Trophoblast cell (in vitro differentiated cells and primary cell): ENCODE data around the gene FAM117A.

Source experiments
- DNase-seq, 2 donors: peaks; one replicate each; pipeline ENCODE4 v3.0.0-alpha.2; 2016
- H2AFZ ChIP-seq: 2 replicates; pipeline ENCODE4 v1.6.1; 2013; ENCODE audit warnings: low read length, moderate library complexity, mild to moderate bottlenecking; ENCODE audit not compliant: insufficient read depth, poor library complexity
- H2AK5ac ChIP-seq: 2 replicates; pipeline ENCODE4 v1.6.1; 2013; ENCODE audit warnings: mild to moderate bottlenecking, low read length
- H2BK120ac ChIP-seq: 2 replicates; pipeline ENCODE4 v1.6.1; 2013; ENCODE audit warnings: low read length, mild to moderate bottlenecking, moderate library complexity; ENCODE audit not compliant: insufficient read depth, poor library complexity
- H2BK12ac ChIP-seq: 2 replicates; pipeline ENCODE4 v1.6.1; 2013; ENCODE audit warnings: mild to moderate bottlenecking, low read length, moderate library complexity
- H2BK5ac ChIP-seq: 2 replicates; pipeline ENCODE4 v1.6.1; 2013; ENCODE audit warnings: low read length, low read depth, moderate library complexity, mild to moderate bottlenecking; ENCODE audit not compliant: poor library complexity
- H3K14ac ChIP-seq: 2 replicates; pipeline ENCODE4 v1.6.1; 2013; ENCODE audit warnings: mild to moderate bottlenecking, low read length
- H3K18ac ChIP-seq: 2 replicates; pipeline ENCODE4 v1.6.1; 2013; ENCODE audit warnings: mild to moderate bottlenecking, low read length
- H3K23ac ChIP-seq: 2 replicates; pipeline ENCODE4 v1.6.1; 2013; ENCODE audit warnings: low read length
- H3K27ac ChIP-seq: 2 replicates; pipeline ENCODE4 v1.5.1; 2013; ENCODE audit warnings: low read depth, mild to moderate bottlenecking, inconsistent platforms, low read length, moderate library complexity
- H3K27me3 ChIP-seq: 2 replicates; pipeline ENCODE4 v1.6.1; 2013; ENCODE audit warnings: inconsistent platforms, mild to moderate bottlenecking, low read length, moderate library complexity; ENCODE audit not compliant: insufficient read depth
- H3K36me3 ChIP-seq, 2 experiments: 1 replicate in 1 of 2; 2 replicates in 1 of 2; pipeline ENCODE4 v1.6.1; 2013; ENCODE audit warnings: low read length in 2 of 2, mild to moderate bottlenecking in 2 of 2, moderate library complexity in 1 of 2; ENCODE audit not compliant: insufficient read depth in 2 of 2, control insufficient read depth in 1 of 2
- H3K4ac ChIP-seq: 2 replicates; pipeline ENCODE4 v1.6.1; 2013; ENCODE audit warnings: low read depth, mild to moderate bottlenecking, low read length, moderate library complexity
- H3K4me1 ChIP-seq, 2 experiments: 1 replicate in 1 of 2; 2 replicates in 1 of 2; pipeline ENCODE4 v1.6.1; 2013; ENCODE audit warnings: low read length in 2 of 2, mild to moderate bottlenecking in 2 of 2, moderate library complexity in 1 of 2; ENCODE audit not compliant: insufficient read depth in 2 of 2, control insufficient read depth in 1 of 2
- H3K4me2 ChIP-seq: 2 replicates; pipeline ENCODE4 v1.6.1; 2013; ENCODE audit warnings: inconsistent platforms, mild to moderate bottlenecking, low read length, moderate library complexity
- H3K4me3 ChIP-seq: 2 replicates; pipeline ENCODE4 v1.5.1; 2013; ENCODE audit warnings: mild to moderate bottlenecking, low read depth, low read length, inconsistent platforms
- H3K79me1 ChIP-seq: one replicate; pipeline ENCODE4 v1.6.1; 2013; ENCODE audit warnings: low read length
- H3K79me2 ChIP-seq: 2 replicates; pipeline ENCODE4 v1.6.1; 2013; ENCODE audit warnings: low read length, mild to moderate bottlenecking; ENCODE audit not compliant: control insufficient read depth, insufficient read depth, poor library complexity
- H3K9ac ChIP-seq: 2 replicates; pipeline ENCODE4 v1.6.1; 2013; ENCODE audit warnings: mild to moderate bottlenecking, low read length
- H3K9me3 ChIP-seq: 2 replicates; pipeline ENCODE4 v1.6.1; 2013; ENCODE audit warnings: low read depth, mild to moderate bottlenecking, control low read depth, inconsistent platforms, low read length; ENCODE audit not compliant: insufficient read depth
- H4K12ac ChIP-seq: 2 replicates; pipeline ENCODE4 v1.6.1; 2013; ENCODE audit warnings: low read depth, mild to moderate bottlenecking, low read length, moderate library complexity
- H4K8ac ChIP-seq: 2 replicates; pipeline ENCODE4 v1.6.1; 2013; ENCODE audit warnings: low read depth, mild to moderate bottlenecking, low read length, moderate library complexity
- H4K91ac ChIP-seq: one replicate; pipeline ENCODE4 v1.6.1; 2013; ENCODE audit warnings: low read depth, mild to moderate bottlenecking, low read length, moderate library complexity
- WGBS: extraction: QIAGEN DNeasy Blood & Tissue Kit; methylation state at CpG from one replicate; pipeline ENCODE4 v1.1.7; 2013; ENCODE audit warnings: missing lambda C conversion rate; ENCODE audit not compliant: insufficient read length, insufficient coverage; ENCODE audit errors: extremely low coverage; 5-methylcytosine and 5-hydroxymethylcytosine counted together

FAM117A gene

DNA sequence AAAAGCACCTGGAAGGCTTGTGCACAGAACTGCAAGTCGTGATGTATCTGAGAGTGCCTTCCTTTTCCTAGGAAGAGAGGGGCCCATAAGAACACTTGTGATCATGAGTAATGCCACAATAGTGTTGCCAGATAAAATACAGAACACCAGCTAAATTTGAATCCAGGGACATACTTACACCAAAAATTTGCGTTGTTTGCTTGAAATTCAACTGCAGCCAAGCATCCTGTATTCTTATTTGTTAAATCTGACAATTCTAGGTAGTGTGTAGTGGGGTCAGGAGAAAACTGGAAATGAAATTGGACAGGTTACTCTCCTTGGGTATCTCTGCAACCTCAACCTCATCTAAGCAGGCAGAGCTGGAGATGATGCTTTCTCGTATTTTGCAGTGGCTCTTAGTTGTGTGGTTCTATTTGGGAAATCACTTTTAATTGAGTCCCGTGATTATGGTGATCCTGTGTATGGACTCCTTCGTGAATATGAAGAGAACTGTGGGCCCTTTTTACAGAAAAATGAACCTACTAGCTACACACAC is 68.2 kb downstream of the FAM117A start:
- WGBS = no CpG with 5 or more reads among the region's 5 CpGs
- Histone ChIP-seq H3K79me2 (no peaks in the 10 kb centered on the region), H3K4me3 (no peak overlapping the region)

DNA sequence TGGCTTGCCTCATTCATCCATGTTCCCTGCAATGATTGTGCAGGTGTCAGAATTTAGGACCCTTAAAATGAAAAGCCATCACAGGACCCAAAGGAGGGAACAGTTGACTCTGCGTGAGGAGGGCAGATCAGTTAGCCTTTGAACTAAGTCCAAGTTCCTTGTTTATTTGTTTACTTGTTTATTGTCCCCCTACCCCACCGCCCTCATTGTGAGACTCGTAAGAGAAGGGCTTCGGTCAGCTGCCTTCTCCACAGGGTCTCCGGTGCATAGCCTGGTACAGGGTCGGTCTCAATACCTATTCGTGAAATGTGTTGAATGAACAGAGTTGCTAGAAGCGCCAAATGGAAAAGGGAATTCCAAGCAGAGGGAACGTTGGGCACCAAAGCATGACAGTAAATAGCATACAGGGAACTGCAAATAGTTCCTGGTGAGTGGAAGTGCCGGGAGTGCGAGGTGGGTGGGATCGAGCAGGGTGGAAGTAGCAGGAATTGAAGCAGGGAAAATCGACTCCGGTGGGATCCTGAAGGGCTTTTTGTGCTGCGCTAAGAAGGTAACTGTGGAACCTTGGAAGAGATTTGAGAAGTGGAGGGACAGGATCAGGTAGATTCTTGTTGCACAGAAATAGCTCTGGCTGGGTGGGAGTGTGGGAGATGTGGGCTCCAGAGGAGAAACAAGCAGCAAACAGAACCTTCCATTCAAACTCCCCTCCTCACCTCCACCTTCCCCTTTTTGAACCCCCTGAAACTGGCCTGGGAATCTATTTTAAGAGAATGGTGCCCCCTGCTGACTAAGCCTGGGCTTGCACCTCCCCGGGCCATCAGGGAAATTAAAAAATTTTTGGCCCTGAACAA is 68.9 kb downstream of the FAM117A start:
- no peak overlapping the region for H2BK12ac ChIP-seq
- H3K9me3 ChIP-seq = no peaks in the 10 kb centered on the region
- H3K4me3 ChIP-seq = no peak overlapping the region
- no peak overlapping the region for H3K23ac ChIP-seq
- no peak overlapping the region for H2BK5ac ChIP-seq
- H3K4me2 ChIP-seq = no peak overlapping the region
- H3K4me1 ChIP-seq = no peaks in the 10 kb centered on the region
- no peak overlapping the region for H2AK5ac ChIP-seq
- no peak overlapping the region for H4K91ac ChIP-seq
- no peaks in the 10 kb centered on the region for H3K79me2 ChIP-seq
- H3K27ac ChIP-seq = no peak overlapping the region
- H3K36me3 ChIP-seq = peaks cover 2% of the 10 kb centered on the region in 2 experiments
- DNase-seq = peak in 1 of 2 donors; percentile 56
- no peak overlapping the region for H2AFZ ChIP-seq
- H3K9ac ChIP-seq = peak overlapping the region; percentile 61
- H4K12ac ChIP-seq = no peak overlapping the region
- WGBS = no CpG with 5 or more reads among the region's 16 CpGs
- no peaks in the 10 kb centered on the region for H3K79me1 ChIP-seq
- H3K14ac ChIP-seq = no peak overlapping the region
- H2BK120ac ChIP-seq = no peak overlapping the region
- H4K8ac ChIP-seq = no peak overlapping the region
- H3K4ac ChIP-seq = no peak overlapping the region
- no peaks in the 10 kb centered on the region for H3K27me3 ChIP-seq
- no peak overlapping the region for H3K18ac ChIP-seq

More for the DNA sequence above, 68.2 kb downstream of the FAM117A start:
- H3K14ac ChIP-seq = no peak overlapping the region
- H2AFZ ChIP-seq = no peak overlapping the region
- H3K4ac ChIP-seq = no peak overlapping the region
- H3K9me3 ChIP-seq = no peaks in the 10 kb centered on the region
- H2BK12ac ChIP-seq = no peak overlapping the region
- peaks cover 8 to 9% of the 10 kb centered on the region in 2 experiments for H3K36me3 ChIP-seq
- H3K79me1 ChIP-seq = no peaks in the 10 kb centered on the region
- H3K18ac ChIP-seq = no peak overlapping the region
- H3K4me1 ChIP-seq = no peaks in the 10 kb centered on the region
- H3K4me2 ChIP-seq = no peak overlapping the region
- no peak overlapping the region for H3K23ac ChIP-seq
- H4K91ac ChIP-seq = no peak overlapping the region
- H3K27me3 ChIP-seq = no peaks in the 10 kb centered on the region
- no peak for DNase-seq
- H3K9ac ChIP-seq = no peak overlapping the region
- H2AK5ac ChIP-seq = no peak overlapping the region
- no peak overlapping the region for H2BK120ac ChIP-seq
- H4K12ac ChIP-seq = no peak overlapping the region
- H3K27ac ChIP-seq = no peak overlapping the region
- H4K8ac ChIP-seq = no peak overlapping the region
- no peak overlapping the region for H2BK5ac ChIP-seq

DNA sequence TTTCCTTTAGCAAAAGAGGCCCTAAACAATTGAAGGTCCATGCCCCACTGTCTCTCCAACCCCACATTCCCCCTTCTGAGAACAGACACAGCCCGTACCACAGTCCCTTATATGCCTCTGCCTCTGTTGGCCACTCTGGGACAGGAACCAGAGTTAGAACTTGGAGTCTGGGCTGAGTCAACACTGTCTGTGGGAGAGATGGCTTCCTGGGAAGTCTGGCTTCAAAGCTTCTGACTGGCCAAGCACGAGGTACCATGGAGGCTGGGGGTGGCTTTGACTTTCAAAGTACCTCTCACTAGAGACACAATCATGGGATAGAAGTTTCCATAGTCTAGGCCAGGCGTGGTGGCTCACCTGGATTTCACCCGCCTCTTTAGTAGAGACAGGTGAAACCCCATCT is 71.2 kb downstream of the FAM117A start:
- H3K14ac ChIP-seq = no peak overlapping the region
- H3K4me3 ChIP-seq = no peak overlapping the region
- H3K27me3 ChIP-seq = no peaks in the 10 kb centered on the region
- no peak overlapping the region for H3K23ac ChIP-seq
- H2AK5ac ChIP-seq = no peak overlapping the region
- H3K9ac ChIP-seq = no peak overlapping the region
- H3K36me3 ChIP-seq = no peaks in the 10 kb centered on the region
- H3K18ac ChIP-seq = no peak overlapping the region
- H3K4me2 ChIP-seq = no peak overlapping the region
- H3K27ac ChIP-seq = no peak overlapping the region
- H4K8ac ChIP-seq = no peak overlapping the region
- no peak overlapping the region for H4K12ac ChIP-seq
- WGBS = no CpG with 5 or more reads among the region's 4 CpGs
- no peaks in the 10 kb centered on the region for H3K9me3 ChIP-seq
- no peak overlapping the region for H2BK120ac ChIP-seq
- H2BK12ac ChIP-seq = no peak overlapping the region
- H4K91ac ChIP-seq = no peak overlapping the region
- no peak overlapping the region for H3K4ac ChIP-seq
- H2AFZ ChIP-seq = no peak overlapping the region
- H3K79me1 ChIP-seq = peaks cover 3% of the 10 kb centered on the region
- no peaks in the 10 kb centered on the region for H3K79me2 ChIP-seq
- H2BK5ac ChIP-seq = no peak overlapping the region
- DNase-seq = no peak
- peaks cover 3% of the 10 kb centered on the region in 2 experiments for H3K4me1 ChIP-seq

DNA sequence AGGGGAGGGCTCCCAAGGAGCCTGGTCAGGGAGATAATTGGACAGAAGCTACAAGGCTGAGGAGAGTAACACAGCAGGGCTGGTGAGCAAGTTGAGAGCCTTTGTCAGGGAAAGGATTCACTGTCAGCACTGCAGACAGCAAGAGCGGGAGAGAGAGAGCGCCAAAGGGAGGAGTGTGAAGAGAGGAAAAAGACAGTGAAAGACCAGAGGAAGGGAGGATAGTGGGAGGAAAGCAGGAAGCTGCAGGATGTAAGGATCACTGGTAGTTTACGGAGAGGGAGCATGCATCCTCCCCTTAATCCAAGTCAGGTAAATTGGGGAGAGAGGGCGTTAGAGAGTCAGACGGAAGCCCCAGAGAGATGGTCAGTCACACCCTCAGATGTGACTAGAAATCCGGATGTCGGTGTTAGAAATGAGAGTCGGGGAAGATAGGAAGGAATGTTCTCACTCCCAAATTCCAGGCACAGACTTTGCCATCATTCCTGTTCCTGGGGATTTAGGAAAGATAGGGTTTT is 72.2 kb downstream of the FAM117A start:
- no peaks in the 10 kb centered on the region for H3K9me3 ChIP-seq
- peaks cover 3% of the 10 kb centered on the region in 2 experiments for H3K4me1 ChIP-seq
- no peak overlapping the region for H2AFZ ChIP-seq
- no peak overlapping the region for H3K14ac ChIP-seq
- H3K4ac ChIP-seq = no peak overlapping the region
- no peak overlapping the region for H3K23ac ChIP-seq
- H3K4me2 ChIP-seq = no peak overlapping the region
- H3K79me1 ChIP-seq = peaks cover 3% of the 10 kb centered on the region
- no peak overlapping the region for H3K18ac ChIP-seq
- WGBS = no CpG with 5 or more reads among the region's 8 CpGs
- H4K91ac ChIP-seq = no peak overlapping the region
- H3K79me2 ChIP-seq = no peaks in the 10 kb centered on the region
- no peak overlapping the region for H2BK12ac ChIP-seq
- H2BK5ac ChIP-seq = no peak overlapping the region
- no peak overlapping the region for H3K27ac ChIP-seq
- no peaks in the 10 kb centered on the region for H3K36me3 ChIP-seq
- H2BK120ac ChIP-seq = no peak overlapping the region
- no peaks in the 10 kb centered on the region for H3K27me3 ChIP-seq
- H4K8ac ChIP-seq = no peak overlapping the region
- H3K9ac ChIP-seq = no peak overlapping the region
- H4K12ac ChIP-seq = no peak overlapping the region
- H2AK5ac ChIP-seq = no peak overlapping the region
- no peak overlapping the region for H3K4me3 ChIP-seq
- no peak for DNase-seq
